Measurements from ENCODE around the gene GRAMD1B.
"Not testable (repeated sequence)": the region's sequence is repeated elsewhere in the genome, so short reads cannot be mapped to it uniquely, and the experiment has no call there.

Gene GRAMD1B

GRCh38 chr11:123448823-123449222 lies 18.8 kb downstream of the GRAMD1B start:
- no peak for DNase-seq

- no peak for DNase-seq
Measured at GRCh38 chr11:123449436-123449835, 19.4 kb downstream of the GRAMD1B start.

GRCh38 chr11:123450623-123451022 lies 20.6 kb downstream of the GRAMD1B start:
- no peak for DNase-seq

GRCh38 chr11:123451183-123451781 lies 21.2 kb downstream of the GRAMD1B start:
- DNase-seq = no peak

DNA sequence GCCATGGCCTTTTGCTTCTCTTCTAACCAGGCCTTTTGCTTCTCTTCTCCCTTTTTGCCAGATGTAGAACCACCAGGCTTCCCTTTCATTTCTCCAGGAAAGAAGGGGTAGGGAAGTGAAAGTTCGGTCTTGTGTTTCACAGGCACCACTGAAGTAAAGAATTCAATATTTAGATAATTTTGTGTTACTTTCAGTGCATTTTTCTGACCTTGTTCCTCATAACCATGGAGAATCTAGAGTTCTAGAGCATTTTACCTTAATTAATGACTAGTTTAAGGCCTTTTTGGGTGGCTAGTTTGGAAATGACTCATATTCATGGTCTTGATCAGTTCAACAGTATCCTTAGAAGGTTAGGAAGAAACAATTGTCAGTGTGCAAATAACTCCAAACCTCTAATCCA lies 22.7 kb downstream of the GRAMD1B start:
- no peak for DNase-seq

- no peak for DNase-seq
Measured at GRCh38 chr11:123454060-123454651, 24.1 kb downstream of the GRAMD1B start.

- DNase-seq = no peak
Measured at GRCh38 chr11:123454796-123455195, 24.7 kb downstream of the GRAMD1B start.

- DNase-seq = not testable (repeated sequence)
Measured at GRCh38 chr11:123456448-123456847, 26.4 kb downstream of the GRAMD1B start.

- DNase-seq = no peak
Measured at GRCh38 chr11:123457187-123457770, 27.2 kb downstream of the GRAMD1B start.

- no peak for DNase-seq
Measured at GRCh38 chr11:123458501-123458900, 28.4 kb downstream of the GRAMD1B start.

GRCh38 chr11:123460012-123460700 lies 30.1 kb downstream of the GRAMD1B start:
- DNase-seq = no peak

GRCh38 chr11:123461164-123461563 lies 31.1 kb downstream of the GRAMD1B start:
- no peak for DNase-seq

DNA sequence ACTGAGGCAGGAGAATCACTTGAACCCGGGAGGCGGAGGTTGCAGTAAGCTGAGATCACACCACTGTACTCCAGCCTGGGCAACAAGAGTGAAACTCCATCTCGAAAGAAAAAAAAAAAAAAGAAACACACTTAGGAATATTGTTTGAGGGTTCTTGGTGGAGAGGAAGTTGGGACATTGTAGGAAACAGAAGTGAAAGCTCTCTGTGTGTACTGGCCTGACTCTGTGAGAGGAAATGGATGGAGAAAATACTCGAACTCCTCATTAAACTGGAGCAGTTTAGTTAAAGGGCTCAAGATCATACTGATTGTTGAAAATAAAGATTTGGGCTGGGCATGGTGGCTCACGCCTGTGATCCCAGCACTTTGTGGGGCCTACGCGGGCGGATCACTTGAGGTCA lies 35.6 kb downstream of the GRAMD1B start:
- not testable (repeated sequence) for DNase-seq

GRCh38 chr11:123466172-123466571 lies 36.1 kb downstream of the GRAMD1B start:
- not testable (repeated sequence) for DNase-seq

- no peak for DNase-seq
Measured at GRCh38 chr11:123469089-123469488, 39.0 kb downstream of the GRAMD1B start.

GRCh38 chr11:123469586-123469985 lies 39.5 kb downstream of the GRAMD1B start:
- no peak for DNase-seq

GRCh38 chr11:123470842-123471241 lies 40.8 kb downstream of the GRAMD1B start:
- DNase-seq = no peak

GRCh38 chr11:123472236-123472935 lies 42.3 kb downstream of the GRAMD1B start:
- no peak for DNase-seq

GRCh38 chr11:123473941-123474677 lies 44.0 kb downstream of the GRAMD1B start:
- no peak for DNase-seq

DNA sequence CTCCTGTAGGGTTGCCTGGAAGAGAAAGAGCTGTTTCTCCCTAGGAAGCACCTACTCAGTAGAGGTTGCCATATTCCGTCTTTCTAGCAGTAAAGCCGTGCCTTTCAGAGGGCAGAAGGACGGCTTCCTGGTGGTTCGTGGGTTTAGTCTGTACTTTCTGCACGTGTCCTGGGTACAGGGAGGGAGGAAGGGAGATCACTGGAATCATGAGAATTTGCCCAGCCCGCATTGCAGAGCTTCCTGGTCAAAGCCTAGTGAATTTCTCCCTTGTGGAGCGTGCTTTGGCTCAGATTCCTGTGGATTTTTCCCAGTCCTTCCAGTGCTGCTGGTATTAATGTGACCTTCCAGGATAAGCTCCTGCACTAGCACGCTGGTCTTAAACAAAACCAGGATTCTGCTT lies 44.9 kb downstream of the GRAMD1B start:
- no peak for DNase-seq

DNA sequence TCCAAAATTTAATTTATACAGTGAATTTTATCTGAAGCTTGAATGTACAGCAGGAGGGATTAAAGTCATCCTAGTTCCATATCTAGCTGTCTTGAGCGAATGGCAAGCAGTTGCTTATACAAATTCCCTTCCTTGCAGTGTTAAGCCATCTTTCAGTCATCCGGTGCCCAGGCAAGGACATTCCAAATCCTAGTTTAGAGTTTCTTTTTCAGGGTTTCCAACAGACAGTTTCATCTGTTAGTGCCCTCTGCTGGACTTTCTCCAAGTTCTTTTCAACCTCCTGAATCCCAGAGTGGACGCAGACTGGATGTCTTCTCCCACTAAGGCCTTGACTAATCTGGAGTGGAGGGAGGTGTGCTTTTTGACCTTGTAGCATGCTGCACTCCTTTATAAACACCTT lies 45.4 kb downstream of the GRAMD1B start:
- no peak for DNase-seq

DNA sequence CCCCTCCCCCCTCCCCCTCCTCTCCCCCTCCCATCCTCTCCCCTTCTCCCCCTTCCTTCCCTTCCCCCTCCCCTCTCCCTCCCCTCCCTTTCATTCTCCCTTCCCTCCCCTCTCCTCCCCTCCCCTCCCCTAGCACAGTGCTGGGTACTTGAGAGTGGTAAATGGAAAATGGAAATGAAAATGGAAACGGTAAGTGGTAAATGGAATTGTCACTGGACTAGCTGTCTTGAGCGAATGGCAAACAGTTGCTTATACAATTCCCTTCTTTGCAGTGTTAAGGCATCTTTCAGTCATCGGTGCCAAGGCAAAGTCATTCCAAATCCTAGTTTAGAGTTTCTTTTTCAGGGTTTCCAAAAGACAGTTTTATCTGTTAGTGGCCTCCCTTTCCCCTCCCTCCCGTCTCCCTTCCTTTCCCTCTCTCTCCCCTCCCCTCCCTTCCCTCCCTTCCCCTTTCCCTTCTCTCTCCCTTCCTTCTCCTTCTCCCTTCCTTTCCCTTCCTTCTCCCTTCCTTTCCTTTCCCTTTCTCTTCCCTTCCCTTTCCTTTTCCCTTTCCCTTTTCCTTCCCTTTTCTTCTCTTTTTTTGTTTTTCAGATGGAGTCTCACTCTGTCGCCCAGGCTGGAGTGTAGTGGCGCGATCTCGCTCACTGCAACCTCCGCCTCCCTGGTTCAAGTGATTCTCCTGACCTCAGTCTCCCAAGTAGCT lies 47.3 kb downstream of the GRAMD1B start:
- DNase-seq = no peak
